GM18951 (cell line): ENCODE measurements around the gene MRPL48.

Source experiments
- POLR2A ChIP-seq: IDR thresholded peaks from 4 replicates; pipeline ENCODE4 v1.6.1; 2011; ENCODE audit warnings: mild to moderate bottlenecking; ENCODE audit not compliant: insufficient read length, insufficient read depth; ENCODE audit errors: extremely low read depth
- in situ Hi-C: fragments of 300-500 bp; cut with MboI; formaldehyde crosslinking; loops from one replicate; pipeline ENCODE4 v1.12.0; 2022; ENCODE audit warnings: low sequenced_read_pairs, mixed read lengths, inconsistent platforms; ENCODE audit not compliant: unreplicated experiment

MRPL48 gene

DNA sequence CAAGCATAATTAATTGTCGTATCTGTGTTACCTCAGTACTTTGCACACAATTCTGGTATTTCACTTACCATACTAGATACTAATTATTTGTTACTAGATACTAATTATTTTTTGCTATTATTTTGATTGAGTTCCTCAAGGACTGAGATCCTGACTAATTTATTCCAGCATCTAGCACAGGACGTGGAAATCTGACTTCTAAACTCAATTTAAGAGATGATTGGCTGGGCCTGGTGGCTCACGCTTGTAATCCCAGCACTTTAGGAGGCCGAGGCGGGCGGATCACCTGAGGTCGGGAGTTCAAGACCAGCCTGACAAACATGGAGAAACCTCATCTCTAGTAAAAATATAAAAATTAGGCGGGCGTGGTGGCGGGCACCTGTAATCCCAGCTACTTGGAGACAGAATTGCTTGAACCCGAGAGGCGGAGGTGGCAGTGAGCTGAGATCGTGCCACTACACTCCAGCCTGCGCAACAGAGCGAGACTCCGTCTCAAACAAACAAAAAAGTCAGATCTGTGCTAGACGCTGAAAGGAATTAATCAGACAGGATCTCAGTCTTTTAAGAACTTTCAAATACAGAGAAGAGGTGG is 527 bp upstream of the MRPL48 start:
- in situ Hi-C loops: no loop called here

DNA sequence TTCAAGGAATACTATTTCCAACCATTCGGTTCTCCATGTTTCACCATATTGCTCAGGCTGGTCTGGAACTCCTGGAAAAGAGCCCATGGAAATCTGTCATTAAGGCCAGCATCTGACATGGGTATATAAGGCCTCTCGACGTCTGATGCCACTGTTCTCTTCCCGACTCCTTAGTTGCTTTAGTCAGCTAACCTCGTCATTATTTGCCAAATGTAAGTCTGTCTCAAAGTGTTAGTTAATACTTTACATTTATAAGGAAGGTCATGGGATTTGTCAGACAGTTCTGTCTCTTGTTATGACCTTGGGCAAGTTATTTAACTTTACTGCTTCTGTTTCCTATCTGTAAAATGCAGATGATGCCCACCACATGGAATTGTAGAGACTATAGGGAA is 1.6 kb downstream of the MRPL48 start:
- no peak for TF ChIP-seq POLR2A
- in situ Hi-C loops: no loop called here

More for the DNA sequence above, 527 bp upstream of the MRPL48 start:
- TF ChIP-seq POLR2A: no peak

DNA sequence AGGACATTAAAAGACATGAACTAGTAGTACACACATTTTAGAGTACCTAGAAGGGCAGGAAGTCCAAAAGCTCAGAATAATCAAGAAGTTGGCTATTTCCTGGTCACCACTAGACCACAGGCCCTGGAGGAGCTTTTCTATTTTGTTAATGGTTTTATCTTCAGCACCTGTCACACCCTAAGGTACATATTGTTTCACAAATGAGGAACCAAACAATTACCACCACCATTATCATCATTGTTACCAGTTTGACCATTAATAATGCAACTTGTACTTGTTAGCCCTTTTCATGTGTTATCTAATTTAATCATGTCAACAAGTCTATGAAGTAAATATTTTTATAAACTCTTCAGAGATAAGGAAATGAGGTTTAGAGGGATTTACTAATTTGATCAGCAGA is 4.9 kb downstream of the MRPL48 start:
- in situ Hi-C loops: no loop called here
- no peak for TF ChIP-seq POLR2A

DNA sequence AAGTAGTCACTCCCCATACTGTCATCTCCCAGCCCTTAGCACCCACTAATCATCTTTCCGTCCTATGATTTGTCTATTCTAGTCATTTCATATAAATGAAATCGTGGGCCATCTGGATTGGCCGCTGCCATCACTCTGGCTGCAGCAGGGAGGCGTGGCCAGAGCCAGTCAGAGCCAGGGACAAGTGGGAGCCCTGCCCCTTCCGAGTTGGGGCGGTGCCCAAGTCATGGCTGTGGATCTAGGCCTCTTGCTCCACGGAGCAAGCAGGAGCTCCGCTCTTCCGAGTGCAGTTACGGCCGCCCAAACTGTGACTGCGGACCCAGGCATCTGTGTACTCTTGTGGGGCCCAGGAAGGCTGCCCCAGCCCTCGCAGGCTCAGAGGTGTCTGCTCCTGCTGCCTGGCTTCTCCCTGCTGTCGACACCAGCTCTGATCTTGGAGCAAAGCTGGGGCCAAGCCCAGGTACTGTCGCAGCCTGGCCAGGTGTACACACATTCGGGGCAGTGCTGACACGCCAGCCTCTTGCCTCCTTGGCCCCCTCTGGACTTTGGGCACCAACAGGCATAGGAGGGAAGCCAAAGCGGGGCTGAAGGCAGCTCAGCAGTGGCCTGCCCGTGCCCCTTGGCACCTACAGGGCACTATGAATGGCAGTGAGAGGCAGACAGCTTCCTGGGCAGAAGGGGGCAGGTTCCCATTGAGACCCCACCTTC is 8.4 kb downstream of the MRPL48 start:
- TF ChIP-seq POLR2A: no peak

DNA sequence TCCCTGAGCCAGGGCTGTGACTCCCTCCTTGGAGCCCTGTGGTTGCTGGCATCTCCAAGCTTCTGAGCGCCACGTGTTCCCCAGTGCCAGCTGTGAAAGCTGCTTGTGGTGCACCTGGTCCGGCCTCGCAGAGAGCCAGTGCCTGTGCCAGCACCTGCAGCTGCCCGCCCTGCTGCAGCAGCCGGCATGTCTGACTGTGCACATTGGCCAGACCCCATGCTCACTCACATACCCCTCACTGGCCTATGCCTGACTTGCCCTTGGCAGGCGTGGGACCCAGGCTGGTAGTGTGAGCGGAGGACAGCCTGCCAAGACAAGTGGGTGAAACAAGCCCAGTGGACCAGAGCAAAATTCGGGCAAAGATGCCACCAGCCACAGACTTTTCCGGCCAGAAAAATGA is 9.8 kb downstream of the MRPL48 start:
- no peak for TF ChIP-seq POLR2A
- in situ Hi-C loops: no loop called here

More for the DNA sequence above, 8.4 kb downstream of the MRPL48 start:
- in situ Hi-C loops: no loop called here

DNA sequence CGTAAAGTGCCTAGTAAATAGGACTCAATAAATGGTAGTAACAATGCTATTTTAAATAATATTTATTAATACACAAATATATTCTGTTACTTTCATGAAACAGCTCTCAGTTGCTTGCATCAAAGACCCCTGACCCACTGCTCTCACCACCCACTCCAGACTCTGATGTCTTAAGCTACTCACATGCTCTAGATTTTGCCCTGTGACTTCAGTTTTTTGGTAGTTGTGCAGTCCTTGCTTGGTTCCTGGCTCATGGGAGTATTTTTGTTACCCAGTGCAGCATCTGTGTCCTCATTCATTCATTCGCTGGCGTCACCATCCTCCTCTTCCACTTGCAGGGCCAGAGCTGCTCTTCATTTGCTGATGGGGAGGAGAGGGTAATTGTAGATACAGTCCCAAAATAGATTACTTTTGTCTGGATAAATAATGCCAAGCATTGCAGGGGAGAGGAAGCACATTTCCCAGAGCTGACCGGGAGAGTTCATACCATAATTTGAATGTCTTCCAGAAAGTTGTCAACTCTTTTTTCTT is 12.7 kb downstream of the MRPL48 start:
- no peak for TF ChIP-seq POLR2A
- in situ Hi-C loops: no loop called here

DNA sequence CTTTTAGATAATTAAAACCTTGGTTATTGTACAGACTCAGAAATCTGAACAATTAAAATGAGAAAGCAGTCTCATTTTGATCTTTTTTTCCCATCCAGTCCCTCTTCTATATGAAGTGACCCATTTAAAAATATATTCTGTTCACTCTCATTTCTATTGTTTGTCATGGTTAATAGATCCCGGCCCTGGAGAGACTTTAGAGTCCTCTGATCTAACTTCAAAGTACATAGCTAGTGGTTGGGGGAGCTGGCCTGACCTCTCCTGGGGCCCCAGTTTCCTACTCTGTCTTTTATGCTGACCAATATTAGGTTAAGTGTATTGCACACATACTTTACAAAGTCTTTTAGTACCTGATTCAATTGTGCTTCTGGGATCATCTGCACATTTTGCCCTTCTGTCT is 13.5 kb downstream of the MRPL48 start:
- in situ Hi-C loops: no loop called here
- no peak for TF ChIP-seq POLR2A

DNA sequence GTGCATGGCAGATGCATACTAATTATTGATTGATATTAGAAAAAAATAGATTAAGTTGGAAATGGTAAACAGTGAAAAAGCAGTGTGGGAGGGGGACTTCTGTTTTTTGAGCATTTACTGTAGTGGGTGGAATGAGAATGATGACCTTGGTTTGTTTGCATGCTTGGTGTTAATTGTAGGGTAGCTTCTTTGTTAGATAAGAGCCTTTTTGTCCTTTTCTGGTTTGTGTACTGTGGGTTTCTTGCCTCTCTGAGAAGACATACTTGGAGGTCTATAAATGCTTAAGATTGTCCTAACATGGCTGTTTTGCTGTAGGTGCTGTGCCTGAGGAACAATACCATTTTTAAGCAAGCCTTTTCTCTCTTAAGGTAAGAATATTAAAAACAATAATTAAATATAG is 17.0 kb downstream of the MRPL48 start:
- in situ Hi-C loops: no loop called here
- TF ChIP-seq POLR2A: no peak

DNA sequence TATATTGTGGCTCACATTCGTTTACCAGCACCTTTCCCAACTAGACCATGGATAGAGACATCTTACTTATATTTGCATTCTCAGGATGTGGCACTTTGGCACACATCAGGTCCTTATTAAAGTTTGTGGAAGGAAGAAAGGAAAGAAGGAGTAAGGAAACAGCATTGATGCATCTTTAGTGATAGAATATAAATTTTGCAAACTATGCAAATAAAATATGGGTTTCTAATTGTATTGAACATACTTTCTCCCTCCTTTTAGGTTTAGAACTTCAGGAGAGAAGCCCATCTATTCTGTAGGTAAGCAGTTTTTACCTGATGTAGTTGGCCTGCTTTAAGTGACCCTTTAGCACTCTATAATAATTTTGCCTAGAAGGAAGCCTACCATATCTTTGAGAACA is 20.4 kb downstream of the MRPL48 start:
- in situ Hi-C loops: no loop called here
- TF ChIP-seq POLR2A: no peak

DNA sequence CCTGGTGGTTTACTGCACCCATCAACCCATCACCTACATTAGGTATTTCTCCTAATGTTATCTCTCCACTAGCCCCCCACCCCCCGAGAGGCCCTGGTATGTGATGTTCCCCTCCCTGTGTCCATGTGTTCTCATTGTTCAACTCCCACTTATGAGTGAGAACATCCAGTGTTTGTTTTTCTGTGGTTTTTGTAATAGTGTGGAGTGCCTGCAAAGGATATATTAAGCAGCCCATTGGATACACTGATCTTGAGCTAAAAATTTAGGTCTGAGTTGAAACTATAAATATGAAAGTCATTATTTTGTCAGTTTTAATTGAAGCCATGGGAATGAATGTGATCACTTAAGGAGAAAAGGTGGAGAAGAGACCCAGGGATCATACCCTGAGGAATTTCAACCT is 23.0 kb downstream of the MRPL48 start:
- no peak for TF ChIP-seq POLR2A
- in situ Hi-C loops: no loop called here

DNA sequence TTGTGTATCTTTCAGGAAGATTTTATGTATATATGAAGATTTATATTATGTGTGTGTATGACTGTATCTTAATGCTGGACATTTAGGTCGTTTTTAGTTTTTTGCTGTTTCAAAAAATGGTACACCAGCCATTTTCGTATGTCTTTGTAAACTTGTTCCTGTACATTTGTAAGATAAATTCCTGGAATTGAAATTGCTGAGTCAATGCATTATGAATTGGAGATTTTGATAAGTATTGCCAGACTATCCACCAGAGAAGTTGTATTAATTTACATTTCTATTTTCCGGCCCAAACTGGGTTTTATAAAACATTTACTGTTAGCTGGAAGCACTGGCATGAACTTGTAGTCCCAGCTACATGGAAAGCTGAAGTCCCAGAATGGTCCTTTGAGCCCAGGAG is 24.6 kb downstream of the MRPL48 start:
- in situ Hi-C loops: no loop called here
- TF ChIP-seq POLR2A: no peak

DNA sequence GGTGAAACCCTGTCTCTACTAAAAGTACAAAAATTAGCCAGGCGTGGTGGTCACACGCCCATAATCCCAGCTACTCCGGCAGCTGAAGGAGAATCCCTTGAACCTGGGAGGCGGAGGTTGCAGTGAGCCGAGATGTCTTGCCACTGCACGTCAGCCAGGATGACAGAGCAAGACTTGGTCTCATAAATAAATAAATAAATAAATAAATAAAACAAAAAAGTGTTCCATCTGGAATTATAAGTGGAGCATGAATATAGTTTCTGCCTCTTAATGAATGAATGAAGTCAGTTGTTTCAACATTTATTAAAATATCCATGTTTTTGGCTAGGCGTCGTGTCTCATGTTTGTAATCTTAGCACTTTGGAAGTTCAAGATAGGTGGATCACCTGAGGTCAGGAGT is 27.1 kb downstream of the MRPL48 start:
- TF ChIP-seq POLR2A: no peak
- in situ Hi-C loops: no loop called here

DNA sequence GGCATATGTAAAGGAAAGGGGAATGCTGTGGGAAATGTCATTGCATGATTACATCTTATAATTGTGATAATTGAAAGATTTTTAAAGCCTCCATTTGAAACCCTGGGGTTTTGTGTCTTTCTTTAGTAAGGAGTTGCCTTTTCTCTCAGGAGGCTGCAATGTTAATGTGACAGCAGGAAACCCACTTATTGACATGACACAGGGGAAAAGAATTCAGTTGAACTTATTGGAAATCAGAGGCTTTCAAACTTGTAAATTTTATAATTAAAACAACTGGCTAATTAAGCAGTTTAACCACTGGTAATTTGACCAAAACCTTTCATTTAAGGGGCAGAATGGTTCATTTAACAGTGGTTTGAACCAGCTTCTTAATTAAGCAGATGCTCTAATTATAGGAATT is 31.2 kb downstream of the MRPL48 start:
- in situ Hi-C loops: no loop called here

DNA sequence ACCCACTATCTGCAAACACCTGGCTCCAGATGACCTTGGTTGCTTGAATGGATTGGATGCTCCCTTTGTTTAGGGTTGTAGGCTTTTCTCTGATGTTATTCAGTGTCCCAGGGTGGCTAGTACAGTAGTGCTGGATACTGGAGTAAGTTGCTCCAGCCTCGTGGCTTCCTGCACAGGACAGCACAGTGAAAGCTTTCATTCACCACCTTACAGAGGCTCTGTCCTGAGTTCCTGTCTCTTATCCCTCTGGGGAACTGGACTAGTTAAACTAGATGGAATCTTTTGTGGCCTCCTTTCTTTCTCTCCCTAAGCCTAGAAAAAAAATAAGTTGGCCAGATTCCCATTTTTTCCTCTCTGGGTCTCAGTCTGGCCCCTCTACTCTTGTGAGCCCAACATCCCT is 42.6 kb downstream of the MRPL48 start:
- in situ Hi-C loops: no loop called here
- no peak for TF ChIP-seq POLR2A

More for the DNA sequence above, 31.2 kb downstream of the MRPL48 start:
- no peak for TF ChIP-seq POLR2A
